HL-60 (cell line): ENCODE data around the gene DNAH7.

Experiments used
- DNase-seq, 2 experiments: peaks; one replicate each; pipeline ENCODE4 v3.0.0-alpha.2; 2010 to 2020; ENCODE audit warnings: low read depth in 1 of 2, low spot score in 1 of 2
- H3K27ac ChIP-seq: fragments of 250-450 bp; sonication (Bioruptor Pico); replicated peaks from 2 replicates; pipeline ENCODE4 v1.5.1; 2020; ENCODE audit warnings: mild to moderate bottlenecking, moderate library complexity
- H3K27me3 ChIP-seq: fragments of 250-450 bp; sonication (Bioruptor Pico); 2 replicates; pipeline ENCODE4 v1.5.1; 2021; ENCODE audit warnings: mild to moderate bottlenecking, moderate library complexity; ENCODE audit not compliant: insufficient read depth, poor library complexity, severe bottlenecking
- H3K4me3 ChIP-seq: replicated peaks from 2 replicates; pipeline ENCODE4 v1.5.1; 2011; ENCODE audit warnings: mild to moderate bottlenecking, control low read depth, low read length; ENCODE audit not compliant: insufficient read depth
- GABPA ChIP-seq: IDR thresholded peaks from 2 replicates; pipeline ENCODE4 v1.6.1; 2012; ENCODE audit warnings: low read depth
- POLR2AphosphoS5 ChIP-seq: IDR thresholded peaks from 2 replicates; pipeline ENCODE4 v1.6.1; 2012; ENCODE audit warnings: low read depth
- SPI1 ChIP-seq: IDR thresholded peaks from 2 replicates; pipeline ENCODE4 v1.6.1; 2012; ENCODE audit warnings: low read depth, mild to moderate bottlenecking, borderline replicate concordance
- TF ChIP-seq, protein P1 (sequence below): IDR thresholded peaks from 2 replicates; pipeline ENCODE4 v1.6.1; 2012; ENCODE audit warnings: low read depth; ENCODE audit not compliant: insufficient replicate concordance
- TF ChIP-seq, protein P2 (sequence below): IDR thresholded peaks from one replicate; pipeline ENCODE4 v1.5.1; 2011; ENCODE audit warnings: low read length, control low read depth, inconsistent platforms; ENCODE audit not compliant: insufficient read depth

The DNAH7 gene

DNA sequence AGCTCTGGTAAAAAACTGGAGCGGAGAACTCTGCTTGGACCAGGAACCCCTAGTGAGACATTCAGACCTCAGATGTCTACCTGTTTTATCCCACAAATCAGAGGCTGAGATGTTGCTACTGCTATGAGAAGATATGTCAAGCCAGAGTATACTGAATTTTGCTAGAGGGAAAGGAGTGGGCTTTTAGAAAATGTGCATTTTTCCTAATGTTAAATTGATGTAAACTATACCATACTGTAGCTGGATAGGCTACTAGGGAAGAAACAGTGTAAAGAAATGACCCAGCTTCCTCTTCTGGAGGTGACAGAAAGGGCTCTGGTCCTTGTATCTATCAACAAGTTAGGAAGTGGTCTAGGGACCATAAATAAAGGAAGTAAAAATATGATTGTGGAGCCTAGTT is 346.6 kb downstream of the DNAH7 start:
- Histone ChIP-seq H3K27me3 (no peaks in the 10 kb centered on the region), H3K4me3 (no peak overlapping the region), H3K27ac (no peak overlapping the region)
- TF ChIP-seq, protein P1, sequence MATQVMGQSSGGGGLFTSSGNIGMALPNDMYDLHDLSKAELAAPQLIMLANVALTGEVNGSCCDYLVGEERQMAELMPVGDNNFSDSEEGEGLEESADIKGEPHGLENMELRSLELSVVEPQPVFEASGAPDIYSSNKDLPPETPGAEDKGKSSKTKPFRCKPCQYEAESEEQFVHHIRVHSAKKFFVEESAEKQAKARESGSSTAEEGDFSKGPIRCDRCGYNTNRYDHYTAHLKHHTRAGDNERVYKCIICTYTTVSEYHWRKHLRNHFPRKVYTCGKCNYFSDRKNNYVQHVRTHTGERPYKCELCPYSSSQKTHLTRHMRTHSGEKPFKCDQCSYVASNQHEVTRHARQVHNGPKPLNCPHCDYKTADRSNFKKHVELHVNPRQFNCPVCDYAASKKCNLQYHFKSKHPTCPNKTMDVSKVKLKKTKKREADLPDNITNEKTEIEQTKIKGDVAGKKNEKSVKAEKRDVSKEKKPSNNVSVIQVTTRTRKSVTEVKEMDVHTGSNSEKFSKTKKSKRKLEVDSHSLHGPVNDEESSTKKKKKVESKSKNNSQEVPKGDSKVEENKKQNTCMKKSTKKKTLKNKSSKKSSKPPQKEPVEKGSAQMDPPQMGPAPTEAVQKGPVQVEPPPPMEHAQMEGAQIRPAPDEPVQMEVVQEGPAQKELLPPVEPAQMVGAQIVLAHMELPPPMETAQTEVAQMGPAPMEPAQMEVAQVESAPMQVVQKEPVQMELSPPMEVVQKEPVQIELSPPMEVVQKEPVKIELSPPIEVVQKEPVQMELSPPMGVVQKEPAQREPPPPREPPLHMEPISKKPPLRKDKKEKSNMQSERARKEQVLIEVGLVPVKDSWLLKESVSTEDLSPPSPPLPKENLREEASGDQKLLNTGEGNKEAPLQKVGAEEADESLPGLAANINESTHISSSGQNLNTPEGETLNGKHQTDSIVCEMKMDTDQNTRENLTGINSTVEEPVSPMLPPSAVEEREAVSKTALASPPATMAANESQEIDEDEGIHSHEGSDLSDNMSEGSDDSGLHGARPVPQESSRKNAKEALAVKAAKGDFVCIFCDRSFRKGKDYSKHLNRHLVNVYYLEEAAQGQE = no peak
- no peak for TF ChIP-seq POLR2AphosphoS5
- peak; percentile 18; the same call in 1 of the 2 replicates for TF ChIP-seq SPI1
- TF ChIP-seq, protein P2, sequence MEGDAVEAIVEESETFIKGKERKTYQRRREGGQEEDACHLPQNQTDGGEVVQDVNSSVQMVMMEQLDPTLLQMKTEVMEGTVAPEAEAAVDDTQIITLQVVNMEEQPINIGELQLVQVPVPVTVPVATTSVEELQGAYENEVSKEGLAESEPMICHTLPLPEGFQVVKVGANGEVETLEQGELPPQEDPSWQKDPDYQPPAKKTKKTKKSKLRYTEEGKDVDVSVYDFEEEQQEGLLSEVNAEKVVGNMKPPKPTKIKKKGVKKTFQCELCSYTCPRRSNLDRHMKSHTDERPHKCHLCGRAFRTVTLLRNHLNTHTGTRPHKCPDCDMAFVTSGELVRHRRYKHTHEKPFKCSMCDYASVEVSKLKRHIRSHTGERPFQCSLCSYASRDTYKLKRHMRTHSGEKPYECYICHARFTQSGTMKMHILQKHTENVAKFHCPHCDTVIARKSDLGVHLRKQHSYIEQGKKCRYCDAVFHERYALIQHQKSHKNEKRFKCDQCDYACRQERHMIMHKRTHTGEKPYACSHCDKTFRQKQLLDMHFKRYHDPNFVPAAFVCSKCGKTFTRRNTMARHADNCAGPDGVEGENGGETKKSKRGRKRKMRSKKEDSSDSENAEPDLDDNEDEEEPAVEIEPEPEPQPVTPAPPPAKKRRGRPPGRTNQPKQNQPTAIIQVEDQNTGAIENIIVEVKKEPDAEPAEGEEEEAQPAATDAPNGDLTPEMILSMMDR = no peak
- DNase-seq = peak in 1 of 2 experiments; percentile 6

DNA sequence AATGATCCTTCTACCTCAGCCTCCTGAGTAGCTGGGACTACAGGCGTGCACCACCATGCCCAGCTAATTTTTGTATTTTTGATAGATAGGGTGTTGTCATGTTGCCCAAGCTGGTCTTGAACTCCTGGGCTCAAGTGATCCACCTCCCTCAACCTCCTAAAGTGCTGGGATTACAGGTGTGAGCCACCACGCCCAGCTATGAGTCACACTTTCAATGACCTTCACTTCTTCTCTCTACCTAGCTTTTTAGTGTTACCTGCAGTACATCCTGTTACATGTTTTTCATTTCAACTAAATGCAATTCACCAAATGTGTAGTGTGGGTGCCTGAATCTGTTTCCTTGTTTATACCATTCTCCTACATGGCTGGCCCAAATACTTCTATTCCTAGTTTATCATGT is 347.6 kb downstream of the DNAH7 start:
- no peak for DNase-seq
- Histone ChIP-seq H3K27me3 (no peaks in the 10 kb centered on the region), H3K27ac (no peak overlapping the region), H3K4me3 (no peak overlapping the region)
- TF ChIP-seq, protein P1 = no peak
- TF ChIP-seq, protein P2 = no peak
- TF ChIP-seq POLR2AphosphoS5 = no peak
- TF ChIP-seq GABPA = no peak
- TF ChIP-seq SPI1 = no peak

DNA sequence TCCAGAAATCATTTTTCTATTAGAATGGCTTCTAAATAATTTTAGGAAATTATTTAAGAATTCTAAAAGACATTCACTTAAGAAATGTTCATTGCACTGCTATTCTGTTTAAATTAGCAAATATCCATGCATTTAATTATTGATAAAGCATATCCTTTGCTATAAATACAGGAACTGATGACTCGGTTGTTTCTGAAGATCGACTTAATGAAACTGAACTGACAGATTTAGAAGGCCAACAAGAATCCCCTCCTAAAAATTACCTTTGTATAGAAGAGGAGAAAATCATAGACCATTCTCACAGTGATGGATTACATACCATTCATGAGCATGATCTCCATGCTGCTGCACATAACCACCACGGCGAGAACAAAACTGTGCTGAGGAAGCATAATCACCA is 352.2 kb downstream of the DNAH7 start:
- no peak overlapping the region for H3K4me3 ChIP-seq
- H3K27ac ChIP-seq = no peak overlapping the region
- TF ChIP-seq GABPA = no peak
- no peaks in the 10 kb centered on the region for H3K27me3 ChIP-seq
- no peak for DNase-seq

DNA sequence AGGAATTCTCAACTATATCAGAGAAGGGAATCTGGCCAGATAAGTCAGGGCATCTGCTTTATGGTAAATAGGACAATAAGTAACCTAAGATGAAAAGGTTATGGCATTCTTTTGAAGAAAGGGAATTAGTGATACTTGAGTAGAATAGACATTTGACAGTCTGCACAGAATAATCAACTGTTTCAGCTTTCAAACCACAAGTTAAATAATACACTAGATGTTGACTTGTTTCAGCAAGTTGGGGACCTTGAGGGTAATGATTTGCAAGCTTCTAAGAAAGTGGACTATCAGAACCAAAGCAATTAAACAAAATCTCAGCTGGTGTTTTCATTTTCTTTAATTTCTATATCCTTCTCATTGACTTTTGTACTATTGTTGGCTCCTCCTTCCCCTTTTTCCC is 357.2 kb downstream of the DNAH7 start:
- H3K4me3 ChIP-seq = no peak overlapping the region
- no peak overlapping the region for H3K27ac ChIP-seq
- DNase-seq = no peak
- TF ChIP-seq SPI1 (no peak), POLR2AphosphoS5 (no peak), GABPA (no peak)
- TF ChIP-seq, protein P2 = no peak
- TF ChIP-seq, protein P1 = no peak
- H3K27me3 ChIP-seq = no peaks in the 10 kb centered on the region
